HepG2 (cell line): ENCODE measurements around the gene OR10A6. TPM values are rescaled to one million over a fixed set of nuclear protein-coding genes. Genes with fewer than 3 reads are reported as not detected.

Source experiments
- ATAC-seq: fragments of 200-7000 bp; cut with Tn5 transposase; 3 replicates; pipeline ENCODE4 v1.9.1; 2020; ENCODE audit warnings: mild to moderate bottlenecking, moderate library complexity
- BruUV-seq: library from RNA; stranded (reverse); fragments of 400-500 nt; replicated peaks from 2 replicates; lab custom pipeline; 2021; lab: Mats Ljungman, UMichigan
- CTCF ChIA-PET: fragments of 300-600 bp; formaldehyde crosslinking; extraction: SDS; loops from one replicate; lab custom pipeline; 2021; ENCODE audit warnings: low total read pairs, inconsistent platforms, low intra/inter-chr PET ratio; lab: Yijun Ruan, JAX
- POLR2A ChIA-PET: fragments of 350-600 bp; sonication (Branson Sonifier 250); formaldehyde crosslinking; loops from one replicate; lab custom pipeline; 2020; ENCODE audit warnings: antibody characterized with exemption, inconsistent platforms; lab: Yijun Ruan, JAX
- DNase-seq: peaks from one replicate; pipeline ENCODE4 v3.0.0-alpha.2; 2015; ENCODE audit warnings: low spot score
- FAIRE-seq: peaks from 3 replicates; lab custom pipeline; 2011; peaks lifted over from hg19 to GRCh38; lab: Jason Lieb, UNC
- H2AFZ ChIP-seq: one replicate; pipeline ENCODE4 v1.6.1; 2011; ENCODE audit warnings: low read length, inconsistent platforms
- H3K27ac ChIP-seq: fragments of 300-600 bp; 3 replicates; pipeline ENCODE4 v1.8.0; 2011; ENCODE audit warnings: mixed run types, mild to moderate bottlenecking, mixed read lengths, low read length, inconsistent platforms; ENCODE audit not compliant: insufficient read depth; ENCODE audit errors: extremely low read length
- H3K27me3 ChIP-seq, 2 experiments: fragments of 200-600 bp in 1 of 2; 2 replicates in 1 of 2; 3 replicates in 1 of 2; pipeline versions ENCODE4 v1.6.0 to v1.8.0; 2011; ENCODE audit warnings: low read length in 2 of 2, mild to moderate bottlenecking in 2 of 2, moderate library complexity in 2 of 2, inconsistent platforms in 1 of 2; ENCODE audit not compliant: insufficient read depth in 2 of 2, control insufficient read depth in 1 of 2
- H3K36me3 ChIP-seq, 2 experiments: fragments of 200-600 bp in 1 of 2; replicated peaks in 1 of 2; 2 replicates in 1 of 2; 3 replicates in 1 of 2; pipeline versions ENCODE4 v1.5.1 to v1.8.0; 2011; ENCODE audit warnings: low read length in 2 of 2, inconsistent platforms in 1 of 2; ENCODE audit not compliant: insufficient read depth in 2 of 2, control insufficient read depth in 1 of 2
- H3K4me1 ChIP-seq: 2 replicates; pipeline ENCODE4 v1.5.1; 2012; ENCODE audit warnings: low read length, inconsistent platforms; ENCODE audit not compliant: insufficient read depth
- H3K4me2 ChIP-seq: 2 replicates; pipeline ENCODE4 v1.6.0; 2011; ENCODE audit warnings: low read depth, low read length, inconsistent platforms
- H3K4me3 ChIP-seq, 3 experiments: fragments of 200-600 bp in 1 of 3; sonication (generic), shearing (Covaris generic) in 1 of 3; replicated peaks in 1 of 3; 2 replicates each; pipeline ENCODE4 v1.5.1; 2011 to 2016; ENCODE audit warnings: low read length in 3 of 3, inconsistent platforms in 2 of 3, low read depth in 2 of 3, mild to moderate bottlenecking in 2 of 3, control low read depth in 1 of 3, mixed read lengths in 1 of 3; ENCODE audit not compliant: insufficient read depth in 1 of 3
- H3K79me2 ChIP-seq: one replicate; pipeline ENCODE4 v1.6.1; 2011; ENCODE audit warnings: low read length, inconsistent platforms; ENCODE audit not compliant: insufficient read depth
- H3K9ac ChIP-seq: 2 replicates; pipeline ENCODE4 v1.6.0; 2011; ENCODE audit warnings: mild to moderate bottlenecking, low read depth, low read length, inconsistent platforms; ENCODE audit not compliant: insufficient read depth
- H3K9me3 ChIP-seq: 2 replicates; pipeline ENCODE4 v1.5.1; 2012; ENCODE audit warnings: mild to moderate bottlenecking, low read length
- H4K20me1 ChIP-seq: 2 replicates; pipeline ENCODE4 v1.6.0; 2011; ENCODE audit warnings: inconsistent platforms, mild to moderate bottlenecking, low read length, moderate library complexity; ENCODE audit not compliant: insufficient read depth
- E2F1 ChIP-seq: sonication (generic); formaldehyde crosslinking; IDR thresholded peaks from 2 replicates; pipeline ENCODE4 v1.5.0; 2020; ENCODE audit warnings: missing genetic modification reagents
- GATAD2A ChIP-seq: IDR thresholded peaks from 2 replicates; pipeline ENCODE4 v1.6.1; 2016
- KDM2A ChIP-seq: sonication (generic); formaldehyde crosslinking; IDR thresholded peaks from 2 replicates; pipeline ENCODE4 v1.4.0; 2020; ENCODE audit warnings: low read depth, missing genetic modification reagents, borderline replicate concordance
- MEF2D ChIP-seq: sonication (generic); formaldehyde crosslinking; IDR thresholded peaks from 2 replicates; pipeline ENCODE4 v1.5.1; 2020; ENCODE audit warnings: mild to moderate bottlenecking, missing genetic modification reagents
- MZF1 ChIP-seq: sonication (generic); formaldehyde crosslinking; IDR thresholded peaks from 2 replicates; pipeline ENCODE4 v1.8.1; 2023; ENCODE audit warnings: mild to moderate bottlenecking, missing genetic modification reagents, borderline replicate concordance
- NFE2L1 ChIP-seq: sonication (generic); formaldehyde crosslinking; IDR thresholded peaks from 2 replicates; pipeline ENCODE4 v1.4.0; 2020; ENCODE audit warnings: missing genetic modification reagents, mild to moderate bottlenecking, borderline replicate concordance
- NR3C1 ChIP-seq: sonication (generic); formaldehyde crosslinking; IDR thresholded peaks from 2 replicates; pipeline ENCODE4 v1.4.0; 2020; ENCODE audit warnings: missing genetic modification reagents
- PHF20 ChIP-seq: sonication (generic); formaldehyde crosslinking; IDR thresholded peaks from 2 replicates; pipeline ENCODE4 v1.5.0; 2020; ENCODE audit warnings: mild to moderate bottlenecking, missing genetic modification reagents
- THYN1 ChIP-seq: sonication (generic); formaldehyde crosslinking; IDR thresholded peaks from 2 replicates; pipeline ENCODE4 v1.8.1; 2023; ENCODE audit warnings: low read depth, mild to moderate bottlenecking, moderate library complexity, missing genetic modification reagents, borderline replicate concordance
- ZHX1 ChIP-seq: sonication (generic); formaldehyde crosslinking; IDR thresholded peaks from 2 replicates; pipeline ENCODE4 v1.8.1; 2022; ENCODE audit warnings: low read depth, mild to moderate bottlenecking, missing genetic modification reagents
- ZMYM4 ChIP-seq: sonication (generic); formaldehyde crosslinking; IDR thresholded peaks from 2 replicates; pipeline ENCODE4 v1.8.1; 2023; ENCODE audit warnings: mild to moderate bottlenecking, missing genetic modification reagents
- ZNF282 ChIP-seq: fragments of 450-650 bp; IDR thresholded peaks from 2 replicates; pipeline ENCODE4 v1.6.1; 2018; ENCODE audit not compliant: partially characterized antibody
- ZNF317 ChIP-seq: sonication (generic); formaldehyde crosslinking; IDR thresholded peaks from 2 replicates; pipeline ENCODE4 v1.5.0; 2020; ENCODE audit warnings: mild to moderate bottlenecking, missing genetic modification reagents
- ZNF547 ChIP-seq: sonication (generic); formaldehyde crosslinking; IDR thresholded peaks from 2 replicates; pipeline ENCODE4 v1.5.1; 2020; ENCODE audit warnings: mild to moderate bottlenecking, missing genetic modification reagents
- WGBS: methylation state at CpG from one replicate; pipeline ENCODE4 v1.1.6; 2017; ENCODE audit warnings: low lambda C conversion rate; 5-methylcytosine and 5-hydroxymethylcytosine counted together
- in situ Hi-C: cut with HindIII; loops from 2 replicates; pipeline ENCODE4 v1.10.0; 2017; ENCODE audit warnings: low pct_unique_long_range_greater_than_20kb; ENCODE audit not compliant: extremely low pct_ligation_motif_present
- intact Hi-C: fragments of 100-400 bp; cut with micrococcal nuclease; formaldehyde crosslinking; loops from one replicate; pipeline ENCODE4 v1.10.0; 2022; ENCODE audit not compliant: unreplicated experiment
- polyA plus RNA-seq, 8 experiments: library from polyadenylated mRNA; depleted of rRNA in 3 of 8; stranded (reverse) in 7 of 8; unstranded in 1 of 8; fragments of >200 nt; fragmentation: Illumina TruSeq in 4 of 8; extraction: Trizol in 4 of 8; gene quantifications; 2 replicates each; pipeline versions ENCODE4 v1.2.1 to v1.2.3, GENCODE V29; 2011 to 2016; ENCODE audit warnings: low read depth in 4 of 8, missing spikeins in 1 of 8, mixed read lengths in 1 of 8; ENCODE audit not compliant: insufficient read depth in 1 of 8
- total RNA-seq, 5 experiments: library from RNA; depleted of rRNA; stranded (reverse); fragments of >200 nt; fragmentation: Illumina TruSeq; extraction: Trizol; gene quantifications; 2 replicates each; pipeline ENCODE4 v1.2.3, GENCODE V29; 2016; ENCODE audit warnings: low read depth in 1 of 5
- TF ChIP-seq, protein P1 (sequence below): sonication (generic); formaldehyde crosslinking; IDR thresholded peaks from 2 replicates; pipeline ENCODE4 v1.5.1; 2020; ENCODE audit warnings: missing genetic modification reagents, mild to moderate bottlenecking, borderline replicate concordance

Gene OR10A6
- total and polyA plus RNA-seq, 2 of the 13 experiments (the other 11 are each of a cell fraction or from before 2014, with no cell fraction given) = not detected

DNA sequence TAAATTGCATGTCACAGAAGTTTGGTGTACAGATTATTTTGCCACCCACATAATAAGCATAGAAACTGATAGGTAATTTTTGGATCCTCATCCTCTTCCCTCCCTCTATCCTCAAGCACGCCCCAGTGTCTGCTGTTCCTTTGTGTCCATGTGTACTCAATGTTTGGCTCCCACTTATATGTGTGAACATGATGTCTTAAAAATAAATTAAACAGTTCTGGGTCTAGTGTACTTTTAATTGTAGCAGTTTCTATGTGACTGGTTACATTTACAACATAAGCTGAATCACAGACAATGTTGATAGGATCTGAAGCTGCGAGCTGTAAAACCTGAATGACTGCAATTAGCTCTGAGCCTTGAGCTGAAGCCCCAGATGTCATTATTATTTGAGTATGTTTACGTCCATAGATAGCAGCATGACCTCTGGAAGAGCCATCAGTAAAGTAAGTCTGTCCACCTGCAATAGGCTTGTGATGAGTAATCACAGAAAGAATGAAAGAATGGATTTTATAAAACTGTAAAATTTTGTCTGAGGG is 29.7 kb downstream of the OR10A6 start:
- Histone ChIP-seq H2AFZ (no peak overlapping the region), H3K27me3 (peaks cover 0 to 3% of the 10 kb centered on the region in 2 experiments; a peak in 1 of 5 replicates), H3K4me1 (no peaks in the 10 kb centered on the region), H3K9me3 (no peaks in the 10 kb centered on the region), H3K4me3 (no peak overlapping the region), H3K27ac (no peak overlapping the region), H3K4me2 (no peak overlapping the region), H3K36me3 (no peaks in the 10 kb centered on the region), H3K79me2 (no peaks in the 10 kb centered on the region), H4K20me1 (no peaks in the 10 kb centered on the region), H3K9ac (no peak overlapping the region)
- 5% methylated on average over 3 of the region's 3 CpGs for WGBS
- ChIA-PET CTCF (no interaction called here), POLR2A (no interaction called here)
- DNase-seq (no peak), ATAC-seq (no peak), FAIRE-seq (no peak)
- in situ Hi-C loops = no loop called here
- TF ChIP-seq NR3C1 (no peak), KDM2A (CRISPR knock-in tag) (no peak), ZNF282 (no peak), ZNF317 (no peak), THYN1 (no peak), NFE2L1 (CRISPR knock-in tag) (no peak), PHF20 (CRISPR knock-in tag) (no peak), ZHX1 (no peak), MZF1 (CRISPR knock-in tag) (no peak), ZMYM4 (CRISPR knock-in tag) (no peak), E2F1 (no peak), GATAD2A (CRISPR knock-in tag) (no peak), MEF2D (CRISPR knock-in tag) (no peak), ZNF547 (no peak)
- TF ChIP-seq, protein P1, sequence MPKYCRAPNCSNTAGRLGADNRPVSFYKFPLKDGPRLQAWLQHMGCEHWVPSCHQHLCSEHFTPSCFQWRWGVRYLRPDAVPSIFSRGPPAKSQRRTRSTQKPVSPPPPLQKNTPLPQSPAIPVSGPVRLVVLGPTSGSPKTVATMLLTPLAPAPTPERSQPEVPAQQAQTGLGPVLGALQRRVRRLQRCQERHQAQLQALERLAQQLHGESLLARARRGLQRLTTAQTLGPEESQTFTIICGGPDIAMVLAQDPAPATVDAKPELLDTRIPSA (CRISPR knock-in tag) = no peak
- no TSS peak for BruUV-seq
- intact Hi-C loops = no loop called here
